Tibial artery (tissue), 4 donors: ENCODE results near the gene RBMS3.

ENCODE experiments used
- DNase-seq, 2 donors: peaks; one replicate each; pipeline ENCODE4 v3.0.0-alpha.2; 2019
- H3K27ac ChIP-seq, 2 donors: fragments of 200-600 bp; sonication (generic) in 1 of 2; 1 replicate in 1 of 2; 2 replicates in 1 of 2; pipeline ENCODE4 v1.5.1; 2018 to 2019; ENCODE audit warnings: mild to moderate bottlenecking in 1 of 2
- H3K27me3 ChIP-seq, 2 donors: fragments of 200-600 bp; sonication (generic) in 1 of 2; one replicate each; pipeline versions ENCODE4 v1.5.1 to v1.6.0; 2016 to 2019
- H3K36me3 ChIP-seq, 3 donors: fragments of 200-600 bp; sonication (generic) in 2 of 3; one replicate each; pipeline ENCODE4 v1.5.1; 2016 to 2019; ENCODE audit warnings: mild to moderate bottlenecking in 2 of 3
- H3K4me1 ChIP-seq, 4 donors: fragments of 200-600 bp; sonication (generic) in 2 of 4; 1 replicate in 3 of 4; 2 replicates in 1 of 4; pipeline ENCODE4 v1.5.1; 2016 to 2019
- H3K4me3 ChIP-seq, 2 donors: fragments of 200-600 bp; sonication (generic) in 1 of 2; 1 replicate in 1 of 2; 2 replicates in 1 of 2; pipeline ENCODE4 v1.5.1; 2018 to 2019; ENCODE audit warnings: mild to moderate bottlenecking in 2 of 2
- H3K9me3 ChIP-seq, 3 donors: fragments of 200-600 bp; sonication (generic) in 1 of 3; one replicate each; pipeline ENCODE4 v1.5.1; 2016 to 2019
- intact Hi-C: fragments of 100-400 bp; cut with DNase I; formaldehyde crosslinking; loops from one replicate; pipeline ENCODE4 v1.15.0; 2023; ENCODE audit warnings: low total_unique reads
- TF ChIP-seq, protein P1 (sequence below), 2 experiments: fragments of 200-600 bp in 1 of 2; fragments of 450-650 bp in 1 of 2; IDR thresholded peaks; one replicate each; pipeline ENCODE4 v1.5.1; 2017 to 2019; ENCODE audit warnings: antibody characterized with exemption in 2 of 2, mild to moderate bottlenecking in 1 of 2, moderate library complexity in 1 of 2

RBMS3 gene

DNA sequence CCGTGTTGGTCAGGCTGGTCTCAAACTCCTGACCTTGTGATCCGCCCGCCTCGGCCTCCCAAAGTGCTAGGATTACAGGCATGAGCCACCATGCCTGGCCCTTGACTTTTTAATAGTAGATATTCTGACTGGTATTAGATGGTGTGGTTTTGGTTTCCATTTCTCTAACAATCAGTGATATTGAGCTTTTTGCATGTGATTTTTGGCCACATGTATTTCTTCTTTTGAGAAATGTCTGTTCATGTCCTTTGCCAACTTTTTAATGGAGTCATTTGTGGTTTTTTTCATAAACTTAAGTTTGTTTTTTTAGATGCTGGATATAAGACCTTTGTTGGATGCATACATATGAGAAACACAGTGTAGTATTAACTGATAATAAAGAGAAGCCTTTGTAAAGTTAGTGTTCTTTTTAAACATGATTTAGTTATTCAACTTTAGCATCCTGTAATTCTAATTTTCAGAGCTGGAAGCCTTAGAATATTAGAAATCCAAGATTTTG is 280.8 kb downstream of the RBMS3 start:
- TF ChIP-seq, protein P1, sequence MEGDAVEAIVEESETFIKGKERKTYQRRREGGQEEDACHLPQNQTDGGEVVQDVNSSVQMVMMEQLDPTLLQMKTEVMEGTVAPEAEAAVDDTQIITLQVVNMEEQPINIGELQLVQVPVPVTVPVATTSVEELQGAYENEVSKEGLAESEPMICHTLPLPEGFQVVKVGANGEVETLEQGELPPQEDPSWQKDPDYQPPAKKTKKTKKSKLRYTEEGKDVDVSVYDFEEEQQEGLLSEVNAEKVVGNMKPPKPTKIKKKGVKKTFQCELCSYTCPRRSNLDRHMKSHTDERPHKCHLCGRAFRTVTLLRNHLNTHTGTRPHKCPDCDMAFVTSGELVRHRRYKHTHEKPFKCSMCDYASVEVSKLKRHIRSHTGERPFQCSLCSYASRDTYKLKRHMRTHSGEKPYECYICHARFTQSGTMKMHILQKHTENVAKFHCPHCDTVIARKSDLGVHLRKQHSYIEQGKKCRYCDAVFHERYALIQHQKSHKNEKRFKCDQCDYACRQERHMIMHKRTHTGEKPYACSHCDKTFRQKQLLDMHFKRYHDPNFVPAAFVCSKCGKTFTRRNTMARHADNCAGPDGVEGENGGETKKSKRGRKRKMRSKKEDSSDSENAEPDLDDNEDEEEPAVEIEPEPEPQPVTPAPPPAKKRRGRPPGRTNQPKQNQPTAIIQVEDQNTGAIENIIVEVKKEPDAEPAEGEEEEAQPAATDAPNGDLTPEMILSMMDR (IDR thresholded peaks at IDR 0.05), result no peak
- H3K27me3 ChIP-seq, result no peaks in the 10 kb centered on the region
- no peak overlapping the region for H3K4me3 ChIP-seq
- peaks cover 0 to 40% (median 12%) of the 10 kb centered on the region in 4 donors for H3K4me1 ChIP-seq
- H3K9me3 ChIP-seq, result no peaks in the 10 kb centered on the region
- H3K36me3 ChIP-seq, result no peaks in the 10 kb centered on the region
- intact Hi-C loops, result no loop called here
- DNase-seq, result no peak
- no peak overlapping the region for H3K27ac ChIP-seq

DNA sequence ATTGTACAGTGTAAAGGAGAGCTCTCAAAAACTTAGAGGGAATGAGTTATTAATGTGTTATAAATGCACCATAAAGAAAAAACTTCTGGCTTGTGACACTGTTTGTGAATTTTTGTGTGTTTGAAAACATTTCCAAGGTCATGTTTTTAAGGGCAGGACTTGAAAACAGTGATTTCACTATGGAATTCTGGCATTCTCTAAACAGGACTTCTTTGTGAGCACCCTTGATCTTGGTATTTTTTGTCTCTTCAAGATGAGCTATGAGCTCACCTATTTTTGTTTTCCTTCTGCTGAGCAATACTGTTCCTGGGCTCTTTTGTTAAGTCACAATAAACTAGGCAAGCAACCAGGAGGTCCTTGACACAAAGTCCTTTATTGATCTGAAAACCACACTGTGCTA is 284.4 kb downstream of the RBMS3 start:
- DNase-seq, result no peak
- TF ChIP-seq, protein P1 (IDR thresholded peaks at IDR 0.05), result no peak

DNA sequence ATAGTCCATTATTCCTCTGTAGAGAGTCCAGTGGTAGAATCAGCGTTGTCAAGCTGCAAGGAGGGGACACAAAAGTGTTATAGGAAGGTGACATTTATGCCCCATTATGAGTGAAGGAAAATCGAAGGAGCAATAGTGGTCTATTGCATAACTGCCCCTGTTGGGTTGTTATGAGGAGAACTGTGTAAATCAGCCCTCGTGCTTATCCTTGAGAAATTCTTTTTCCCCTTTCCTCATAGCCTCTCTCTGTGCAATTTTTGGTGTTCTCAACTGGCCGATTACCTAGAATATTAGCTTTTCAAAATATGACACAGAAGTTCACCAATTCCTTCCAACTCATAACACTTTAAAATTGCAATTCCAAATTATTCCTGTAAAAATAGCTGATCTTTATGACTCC is 286.6 kb downstream of the RBMS3 start:
- no peak for DNase-seq

More for the DNA sequence above, 284.4 kb downstream of the RBMS3 start:
- Histone ChIP-seq H3K36me3 (no peaks in the 10 kb centered on the region), H3K27me3 (no peaks in the 10 kb centered on the region), H3K9me3 (no peaks in the 10 kb centered on the region), H3K27ac (no peak overlapping the region), H3K4me1 (peaks cover 0 to 47% (median 12%) of the 10 kb centered on the region in 4 donors), H3K4me3 (no peak overlapping the region)
- intact Hi-C loops, result no loop called here

DNA sequence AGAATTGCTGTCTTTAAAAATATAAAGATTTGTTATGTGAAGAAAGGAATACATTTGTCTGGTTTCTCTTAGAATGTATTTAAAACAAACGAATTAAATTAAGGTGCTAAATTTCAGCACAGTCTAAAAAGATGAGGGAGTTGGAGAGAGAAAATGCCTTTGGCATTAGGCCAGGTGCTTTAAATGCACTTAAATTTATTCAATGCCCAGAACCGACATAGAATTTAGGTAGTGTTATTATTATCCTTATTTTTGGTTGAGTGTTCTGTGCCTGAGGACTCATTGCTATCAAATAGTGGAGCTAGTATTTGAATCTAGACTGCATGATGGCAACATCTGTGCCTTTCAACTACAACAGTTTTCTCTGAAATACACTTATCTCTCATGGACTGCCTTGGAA is 287.5 kb downstream of the RBMS3 start:
- Histone ChIP-seq H3K9me3 (no peaks in the 10 kb centered on the region), H3K4me1 (peaks cover 0 to 44% (median 12%) of the 10 kb centered on the region in 4 donors), H3K4me3 (no peak overlapping the region), H3K27ac (no peak overlapping the region), H3K36me3 (no peaks in the 10 kb centered on the region), H3K27me3 (no peaks in the 10 kb centered on the region)
- TF ChIP-seq, protein P1 (IDR thresholded peaks at IDR 0.05), result no peak
- intact Hi-C loops, result no loop called here
- no peak for DNase-seq

More for the DNA sequence above, 286.6 kb downstream of the RBMS3 start:
- H3K36me3 ChIP-seq, result no peaks in the 10 kb centered on the region
- H3K4me3 ChIP-seq, result no peak overlapping the region
- H3K9me3 ChIP-seq, result no peaks in the 10 kb centered on the region
- intact Hi-C loops, result no loop called here
- no peaks in the 10 kb centered on the region for H3K27me3 ChIP-seq
- TF ChIP-seq, protein P1 (IDR thresholded peaks at IDR 0.05), result no peak
- H3K4me1 ChIP-seq, result peaks cover 0 to 44% (median 12%) of the 10 kb centered on the region in 4 donors
- H3K27ac ChIP-seq, result no peak overlapping the region

- TF ChIP-seq, protein P1 (IDR thresholded peaks at IDR 0.05), result no peak
- no peaks in the 10 kb centered on the region for H3K27me3 ChIP-seq
- H3K36me3 ChIP-seq, result no peaks in the 10 kb centered on the region
- no peak overlapping the region for H3K4me3 ChIP-seq
- DNase-seq, result no peak
- intact Hi-C loops, result no loop called here
- H3K27ac ChIP-seq, result no peak overlapping the region
- no peaks in the 10 kb centered on the region for H3K9me3 ChIP-seq
- H3K4me1 ChIP-seq, result peaks cover 0 to 10% (median 0%) of the 10 kb centered on the region in 4 donors
Observed at GRCh38 chr3:29576181-29576580, 295.3 kb downstream of the RBMS3 start.

GRCh38 chr3:29576675-29577074 is 295.8 kb downstream of the RBMS3 start:
- H3K4me3 ChIP-seq, result no peak overlapping the region
- no peaks in the 10 kb centered on the region for H3K36me3 ChIP-seq
- intact Hi-C loops, result no loop called here
- TF ChIP-seq, protein P1 (IDR thresholded peaks at IDR 0.05), result no peak
- H3K4me1 ChIP-seq, result peaks cover 0 to 10% (median 0%) of the 10 kb centered on the region in 4 donors
- no peaks in the 10 kb centered on the region for H3K27me3 ChIP-seq
- no peaks in the 10 kb centered on the region for H3K9me3 ChIP-seq
- H3K27ac ChIP-seq, result no peak overlapping the region
- DNase-seq, result no peak
